ENCODE measurements around the gene C7. TPM values are rescaled to one million over a fixed set of nuclear protein-coding genes. Genes with fewer than 3 reads are reported as not detected.
"Not testable (repeated sequence)": the region's sequence is repeated elsewhere in the genome, so short reads cannot be mapped to it uniquely, and the experiment has no call there.

C7 gene
- 100 to 1,000 TPM; 288 to 392 TPM for total RNA-seq

GRCh38 chr5:40909264-40909663, at the start of gene C7:
C7 (plus strand) TSS chr5:40909497; CDS start chr5:40909611, 114 bp downstream.
- WGBS, 2 donors = 4 to 6% methylated on average over 3 of the region's 3 CpGs
- H3K9me3 ChIP-seq = no peaks in the 10 kb centered on the region
- peak within 1 kb of the TSS in 3 of 4 donors; percentile 14 to 42 (median 18) for H3K27ac ChIP-seq
- intact Hi-C loops (cut with DNase I) = loop anchor here (10.0 kb wide), 1 partner anchor 616 kb away; no protein-coding TSS in a partner anchor
- TF ChIP-seq POLR2A (IDR thresholded peaks at IDR 0.05) = peak in 2 of 3 donors; percentile 37 to 42
- no peak for TF ChIP-seq CTCF (IDR thresholded peaks at IDR 0.05)
- peak; percentile 52 for ATAC-seq
- peaks cover 23% of the 10 kb centered on the region for H3K4me1 ChIP-seq
- peak in 2 of 4 donors; percentile 14 to 25 for DNase-seq
- no peak within 1 kb of the TSS for H3K4me3 ChIP-seq
- H3K36me3 ChIP-seq (replicated peaks in 1 of 2; ENCODE audit: insufficient read depth in 1 of 2, low read depth in 2 of 2) = no peaks in the 10 kb centered on the region
- no peaks in the 10 kb centered on the region for H3K27me3 ChIP-seq

DNA sequence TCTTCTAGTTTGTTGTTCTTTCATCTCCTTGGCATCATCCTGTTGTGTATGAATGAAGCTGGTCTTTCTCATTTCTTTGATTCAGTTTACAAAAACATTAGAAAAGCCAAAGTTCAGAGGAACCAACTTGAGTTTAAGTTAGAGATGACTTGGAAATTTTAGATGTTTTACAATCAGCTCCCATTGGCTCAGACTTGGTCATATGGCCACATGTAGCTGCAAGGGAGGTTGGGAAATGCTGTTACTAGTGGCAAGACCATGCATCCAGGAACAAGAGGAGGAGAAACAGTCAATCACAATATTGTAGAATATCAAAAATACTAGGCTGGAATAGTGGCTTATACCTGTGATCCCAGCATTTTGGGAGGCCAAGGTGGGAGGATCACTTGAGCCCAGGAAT, 48.6 kb upstream of the C7 start:
- no peaks in the 10 kb centered on the region for H3K4me1 ChIP-seq
- no peaks in the 10 kb centered on the region for H3K9me3 ChIP-seq
- no peak for TF ChIP-seq POLR2A (IDR thresholded peaks at IDR 0.05)
- TF ChIP-seq CTCF (IDR thresholded peaks at IDR 0.05) = no peak
- no peak overlapping the region for H3K4me3 ChIP-seq
- no peaks in the 10 kb centered on the region for H3K27me3 ChIP-seq
- ATAC-seq (no peak), DNase-seq (no peak)
- H3K36me3 ChIP-seq (replicated peaks in 1 of 2; ENCODE audit: insufficient read depth in 1 of 2, low read depth in 2 of 2) = no peaks in the 10 kb centered on the region
- intact Hi-C loops (cut with DNase I) = no loop called here
- no peak overlapping the region for H3K27ac ChIP-seq

- H3K27me3 ChIP-seq; H3K4me3 ChIP-seq; H3K9me3 ChIP-seq; H3K27ac ChIP-seq; H3K4me1 ChIP-seq; intact Hi-C loops (cut with DNase I); DNase-seq; H3K36me3 ChIP-seq (replicated peaks in 1 of 2; ENCODE audit: insufficient read depth in 1 of 2, low read depth in 2 of 2); ATAC-seq: not testable (repeated sequence)
- WGBS, 2 donors = 76 to 85% methylated on average over 5 of the region's 5 CpGs
These were observed 44.3 kb upstream of the C7 start for GRCh38 chr5:40865004-40865403.

DNA sequence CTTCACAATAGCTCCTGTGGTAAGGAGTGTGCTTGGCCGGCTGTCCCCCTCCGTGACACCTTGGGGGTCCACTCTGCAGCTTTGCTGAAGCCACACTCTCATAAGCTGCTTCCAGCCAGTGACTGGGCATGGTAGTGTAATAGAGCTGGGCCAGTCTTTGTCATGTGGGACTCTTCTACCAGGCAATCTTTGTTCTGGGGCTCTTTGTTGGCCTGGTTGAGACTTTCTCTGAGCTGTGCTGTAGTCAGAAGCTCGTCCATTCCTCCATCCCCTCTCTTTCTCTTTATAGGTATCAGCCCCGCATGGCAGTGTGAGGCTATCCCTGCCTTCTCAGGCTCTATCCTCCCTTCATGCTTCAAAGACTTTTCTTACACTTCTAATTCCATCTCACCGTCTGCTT, 42.5 kb upstream of the C7 start:
- intact Hi-C loops (cut with DNase I) = no loop called here
- Histone ChIP-seq H3K9me3 (no peaks in the 10 kb centered on the region), H3K27ac (no peak overlapping the region), H3K4me3 (no peak overlapping the region), H3K4me1 (no peaks in the 10 kb centered on the region), H3K36me3 (replicated peaks in 1 of 2; ENCODE audit: insufficient read depth in 1 of 2, low read depth in 2 of 2) (no peaks in the 10 kb centered on the region), H3K27me3 (no peaks in the 10 kb centered on the region)
- DNase-seq = no peak
- TF ChIP-seq POLR2A (IDR thresholded peaks at IDR 0.05) (no peak), CTCF (IDR thresholded peaks at IDR 0.05) (no peak)
- 60 to 65% methylated on average over 5 of the region's 5 CpGs for WGBS, 2 donors
- ATAC-seq = no peak

DNA sequence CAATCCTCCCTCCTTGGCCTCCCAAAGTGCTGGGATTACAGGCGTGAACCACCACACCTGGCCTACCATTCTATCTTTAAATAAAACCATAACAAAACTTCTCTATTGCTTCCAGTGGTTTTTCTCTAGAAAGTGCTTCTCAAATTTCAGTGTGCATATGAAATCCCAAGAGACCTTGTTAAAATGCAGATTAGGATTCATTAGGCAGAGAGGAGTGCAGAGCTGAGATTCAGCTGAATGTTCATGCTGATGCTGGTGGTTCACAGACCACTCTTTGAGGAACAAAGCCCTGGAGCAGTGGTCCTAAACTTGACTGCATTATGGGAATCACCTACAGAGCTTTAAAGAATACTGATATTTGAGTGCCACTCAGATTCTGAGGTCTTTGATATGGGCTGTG, 39.9 kb upstream of the C7 start:
- Histone ChIP-seq H3K4me1 (no peaks in the 10 kb centered on the region), H3K9me3 (no peaks in the 10 kb centered on the region), H3K27ac (no peak overlapping the region), H3K27me3 (no peaks in the 10 kb centered on the region), H3K36me3 (replicated peaks in 1 of 2; ENCODE audit: insufficient read depth in 1 of 2, low read depth in 2 of 2) (no peaks in the 10 kb centered on the region), H3K4me3 (no peak overlapping the region)
- intact Hi-C loops (cut with DNase I) = no loop called here
- 100% methylated on average over 1 of the region's 1 CpG for WGBS, 2 donors
- TF ChIP-seq POLR2A (IDR thresholded peaks at IDR 0.05) (no peak), CTCF (IDR thresholded peaks at IDR 0.05) (no peak)
- no peak for DNase-seq
- no peak for ATAC-seq

Data from body of pancreas (tissue), 4 donors.